Measurements from ENCODE around the gene BBOX1.
"Not testable (repeated sequence)": the region's sequence is repeated elsewhere in the genome, so short reads cannot be mapped to it uniquely, and the experiment has no call there.

Gene BBOX1

DNA sequence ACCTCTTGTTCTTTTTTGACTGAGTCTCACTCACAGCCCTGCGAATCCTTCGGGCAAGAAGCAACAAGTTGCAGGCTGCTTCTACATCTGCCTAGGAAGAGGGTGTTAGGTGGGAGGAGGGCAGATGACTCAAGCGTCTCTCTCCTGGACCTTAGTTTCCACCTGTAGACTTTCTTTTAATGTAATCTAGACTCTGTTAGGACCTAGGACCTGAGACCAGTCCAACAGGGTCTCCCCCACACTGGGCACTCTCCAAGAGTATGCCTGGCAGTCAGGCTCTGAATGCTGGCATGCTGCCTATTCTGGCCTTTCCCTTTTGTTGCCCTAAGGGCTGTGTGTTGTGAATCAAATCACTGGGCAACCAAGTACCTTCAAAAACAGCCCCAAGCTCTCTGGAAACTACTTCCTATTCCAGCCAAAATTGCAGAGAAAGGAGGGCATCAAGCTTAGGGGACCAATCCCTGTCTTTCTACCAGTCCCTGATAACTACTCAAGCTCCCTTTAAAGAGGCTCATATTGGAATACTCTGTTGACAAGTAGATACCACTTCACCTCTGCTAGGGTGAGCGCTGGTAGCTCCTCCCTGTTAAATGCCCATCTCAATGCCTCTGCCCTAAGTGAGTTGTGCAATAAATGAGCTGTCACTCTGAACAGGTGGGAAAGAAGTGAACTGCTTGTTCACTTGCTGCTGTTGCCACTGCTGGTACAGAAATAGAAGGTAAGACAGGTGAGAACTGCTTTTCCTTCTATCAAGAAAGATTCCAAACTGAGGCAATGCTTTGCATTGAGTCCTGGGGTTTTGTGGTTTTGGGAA is at the start of gene BBOX1:
Gene BBOX1 (plus strand): TSS at position 514 of the 814 bp plus-strand sequence. CDS start 14,616 bp downstream, outside the sequence.
- no peak for DNase-seq

DNA sequence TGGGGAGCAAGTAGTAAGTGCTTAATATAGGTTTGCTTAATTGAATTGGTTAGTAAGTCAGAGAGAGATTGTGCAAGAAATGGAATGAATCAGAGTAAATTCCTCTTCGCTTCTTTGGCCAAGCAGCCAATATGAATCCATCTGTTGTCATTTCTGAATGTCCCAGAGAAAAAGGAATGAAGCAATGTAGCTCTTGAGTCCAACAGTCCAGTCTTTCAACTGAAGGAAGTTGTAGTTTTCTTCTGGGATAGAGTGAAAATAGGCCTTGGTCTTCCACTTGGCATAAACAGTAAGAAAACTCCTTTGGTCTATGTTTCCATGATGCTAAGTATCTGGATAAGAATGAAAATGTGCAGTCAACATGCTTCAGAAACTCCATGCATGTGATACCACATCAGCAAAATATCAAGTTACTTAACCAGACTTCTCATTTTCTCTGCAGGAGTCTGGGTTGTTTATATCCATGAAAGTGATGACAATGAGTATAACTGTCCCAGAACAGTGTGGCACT is 48.5 kb upstream of the BBOX1 start:
- DNase-seq, result no peak

GRCh38 chr11:26993965-26994457 is 46.6 kb upstream of the BBOX1 start, which contains the start of gene FIBIN:
TSS of gene FIBIN (plus strand) at chr11:26994112. CDS start at chr11:26994527, 415 bp downstream.
- DNase-seq, result no peak

DNA sequence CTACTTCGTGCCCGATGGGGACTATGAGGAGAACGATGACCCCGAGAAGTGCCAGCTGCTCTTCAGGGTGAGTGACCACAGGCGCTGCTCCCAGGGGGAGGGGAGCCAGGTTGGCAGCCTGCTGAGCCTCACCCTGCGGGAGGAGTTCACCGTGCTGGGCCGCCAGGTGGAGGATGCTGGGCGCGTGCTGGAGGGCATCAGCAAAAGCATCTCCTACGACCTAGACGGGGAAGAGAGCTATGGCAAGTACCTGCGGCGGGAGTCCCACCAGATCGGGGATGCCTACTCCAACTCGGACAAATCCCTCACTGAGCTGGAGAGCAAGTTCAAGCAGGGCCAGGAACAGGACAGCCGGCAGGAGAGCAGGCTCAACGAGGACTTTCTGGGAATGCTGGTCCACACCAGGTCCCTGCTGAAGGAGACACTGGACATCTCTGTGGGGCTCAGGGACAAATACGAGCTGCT is 46.0 kb upstream of the BBOX1 start:
- no peak for DNase-seq

GRCh38 chr11:26995701-26996460 is 44.7 kb upstream of the BBOX1 start:
- DNase-seq, result no peak

- DNase-seq, result no peak
These were observed 43.2 kb upstream of the BBOX1 start for GRCh38 chr11:26997378-26997777.

GRCh38 chr11:27001136-27001730 is 39.4 kb upstream of the BBOX1 start:
- DNase-seq, result not testable (repeated sequence)

DNA sequence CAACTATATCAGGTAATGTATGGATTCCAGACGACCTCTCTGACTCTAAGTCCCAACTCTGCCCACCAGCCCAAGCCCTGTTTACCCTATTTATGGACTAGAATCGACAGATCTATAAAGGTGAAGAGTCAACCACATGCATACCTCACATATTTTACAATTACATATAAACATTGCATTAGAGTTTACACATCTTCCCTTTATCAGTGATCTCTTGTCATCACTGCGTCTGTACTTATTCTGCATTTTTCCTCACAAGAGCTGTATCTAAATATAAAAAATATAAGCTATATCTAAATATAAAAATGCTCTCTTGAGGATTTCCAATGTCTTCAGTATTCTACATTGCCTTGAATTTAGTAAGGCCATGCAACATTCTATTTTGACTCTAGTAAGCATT is 38.2 kb upstream of the BBOX1 start:
- DNase-seq, result no peak

- DNase-seq, result no peak
These were observed 37.8 kb upstream of the BBOX1 start for GRCh38 chr11:27002838-27003237.

DNA sequence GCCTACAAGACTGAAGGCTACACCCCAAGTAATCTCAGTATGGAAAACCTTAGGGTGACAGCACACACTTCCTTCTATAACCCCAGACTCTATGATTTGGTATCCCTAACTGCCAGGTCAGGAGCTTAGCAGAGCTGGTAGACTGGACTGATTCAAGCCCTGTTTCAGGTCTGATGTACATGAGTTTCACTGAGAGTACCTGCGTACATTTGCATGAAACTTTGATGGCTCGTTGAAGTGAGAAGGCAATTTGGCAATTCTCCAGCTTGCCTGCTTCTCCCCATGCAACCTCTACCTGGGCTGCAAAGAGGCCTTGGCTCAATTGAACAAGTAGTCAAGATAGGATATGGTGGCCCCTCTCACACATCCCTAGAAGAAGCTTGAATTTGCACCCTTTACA is 36.5 kb upstream of the BBOX1 start:
- no peak for DNase-seq

GRCh38 chr11:27008811-27009535 is 31.6 kb upstream of the BBOX1 start:
- DNase-seq, result no peak

- DNase-seq, result no peak
These were observed 28.9 kb upstream of the BBOX1 start for GRCh38 chr11:27011560-27012233.

GRCh38 chr11:27012234-27012921 is 28.2 kb upstream of the BBOX1 start:
- no peak for DNase-seq

GRCh38 chr11:27013781-27014361 is 26.7 kb upstream of the BBOX1 start:
- DNase-seq, result no peak

DNA sequence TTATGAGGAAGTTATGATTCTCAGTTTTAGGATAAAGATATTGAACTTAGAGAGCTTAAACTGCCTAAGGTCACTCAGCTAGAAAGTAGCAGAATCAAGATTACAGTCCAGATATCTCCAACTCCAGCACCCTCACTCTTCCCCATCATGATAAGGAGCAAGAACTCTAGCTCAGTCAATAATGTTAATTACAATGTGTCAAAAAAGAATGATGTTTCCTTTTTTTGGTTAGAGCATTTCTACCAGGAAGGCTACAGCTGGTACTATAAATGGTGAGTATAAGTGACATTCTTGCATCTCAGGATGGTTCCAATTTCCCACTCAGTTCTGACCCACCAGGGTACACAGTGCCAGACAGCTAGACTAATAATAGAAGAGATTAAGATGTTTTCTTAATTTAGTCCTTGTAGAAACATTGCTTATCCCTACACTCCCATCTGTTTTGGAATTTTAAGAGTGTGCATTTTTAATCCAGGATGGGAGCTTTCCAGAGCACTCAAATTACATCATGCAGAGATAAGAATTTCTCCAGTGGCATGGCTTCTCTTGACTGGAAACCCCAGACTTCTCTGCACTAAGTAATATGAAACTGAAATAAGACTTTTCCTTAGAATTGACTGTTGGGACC is 21.6 kb upstream of the BBOX1 start:
- no peak for DNase-seq

- no peak for DNase-seq
These were observed 19.9 kb upstream of the BBOX1 start for GRCh38 chr11:27020751-27021150.

DNA sequence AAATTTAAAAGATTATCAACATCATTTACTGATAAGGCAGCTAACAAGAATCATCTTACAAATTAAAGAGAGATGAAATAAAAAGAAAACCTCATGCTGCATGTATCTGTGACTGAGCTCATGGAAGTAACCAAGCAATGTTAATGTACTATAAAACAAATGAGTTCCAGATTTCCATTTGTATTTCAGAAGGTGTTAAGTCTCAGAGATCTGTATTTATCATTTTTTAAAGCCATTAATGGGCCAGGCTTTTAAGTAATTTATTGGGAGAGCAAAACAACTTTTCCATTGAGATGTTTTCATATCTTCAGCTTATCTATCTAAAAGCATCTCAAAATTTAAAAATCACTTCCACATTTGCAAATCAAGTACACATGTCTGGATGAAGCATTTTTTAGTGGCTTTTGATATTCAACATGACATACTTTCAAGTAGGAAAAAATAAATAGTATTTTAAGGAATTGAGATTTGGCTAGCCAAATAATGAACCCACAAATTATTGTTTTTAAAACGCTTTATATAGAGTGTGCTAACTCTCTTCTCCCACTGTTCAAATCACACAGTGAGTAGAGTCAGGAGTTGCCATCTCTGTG is 17.9 kb upstream of the BBOX1 start:
- DNase-seq, result no peak

- DNase-seq, result no peak
These were observed 15.8 kb upstream of the BBOX1 start for GRCh38 chr11:27024865-27025264.

DNA sequence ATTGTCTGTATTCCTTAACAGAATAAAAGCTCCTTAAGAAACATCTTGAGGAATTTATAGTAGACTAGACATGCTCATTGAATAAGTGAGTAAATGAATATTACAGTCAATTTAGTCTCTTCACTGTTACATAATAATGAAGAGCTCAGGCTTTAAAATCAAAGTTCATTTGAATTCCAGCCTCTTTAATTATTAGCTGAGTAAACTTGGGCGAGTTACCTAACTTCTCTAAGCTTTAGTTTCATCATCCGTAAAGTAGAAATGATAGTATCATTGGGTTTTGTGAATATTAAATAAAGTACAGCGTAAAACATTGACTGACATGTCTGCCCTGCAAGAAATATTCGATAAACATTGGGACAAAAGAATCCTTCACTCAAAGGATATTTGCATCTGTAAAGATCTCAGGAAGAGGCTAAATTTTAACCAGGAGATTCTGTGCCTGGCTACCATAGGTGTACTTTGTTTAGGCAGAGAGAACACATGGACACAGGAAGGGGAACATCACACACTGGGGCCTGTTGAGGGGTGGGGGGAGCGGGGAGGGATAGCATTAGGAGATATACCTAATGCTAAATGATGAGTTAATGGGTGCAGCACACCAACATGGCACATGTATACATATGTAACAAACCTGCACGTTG is 15.2 kb upstream of the BBOX1 start:
- DNase-seq, result no peak

Data from GF-D8 (cell line).